ENCODE data around the gene PSPH. TPM values are rescaled to one million over a fixed set of nuclear protein-coding genes. Genes with fewer than 3 reads are reported as not detected.
"Not testable (repeated sequence)": the region's sequence is repeated elsewhere in the genome, so short reads cannot be mapped to it uniquely, and the experiment has no call there.

Gene PSPH
- 1.5 TPM for total RNA-seq
- polyA plus RNA-seq: 1 to 10 TPM; 4.1 to 6.6 (median 5.9) TPM

- Histone ChIP-seq H3K9me3 (ENCODE audit: control insufficient read depth in 2 of 2, low read length in 2 of 2) (no peaks in the 10 kb centered on the region), H3K36me3 (ENCODE audit: control insufficient read depth, insufficient read depth, low read length) (peaks cover 33% of the 10 kb centered on the region), H3K27ac (ENCODE audit: insufficient read depth, low read length, poor library complexity, severe bottlenecking) (peak within 1 kb of the TSS; percentile 84), H3K4me3 (ENCODE audit: low read depth, low read length) (peak within 1 kb of the TSS; percentile 83), H3K27me3 (ENCODE audit: control insufficient read depth, insufficient read depth, low read length) (no peaks in the 10 kb centered on the region), H3K4me1 (ENCODE audit: control insufficient read depth, insufficient read depth, low read length, poor library complexity, severe bottlenecking) (peaks cover 28% of the 10 kb centered on the region)
- peak; percentile 94 to 95 for ATAC-seq (ENCODE audit: low read depth in 2 of 2)
- peak; percentile 84 to 94 (median 91) for DNase-seq
- Mint-ChIP-seq H3K4me3 (peak within 1 kb of the TSS; percentile 90 to 98 (median 94)), H3K27me3 (no peaks in the 10 kb centered on the region), H3K27ac (peak within 1 kb of the TSS; percentile 89 to 97 (median 96)), H3K9me3 (no peaks in the 10 kb centered on the region), H3K36me3 (peaks cover 4% of the 10 kb centered on the region), H3K4me1 (peaks cover 13 to 52% (median 29%) of the 10 kb centered on the region in 4 donors)
Observed at GRCh38 chr7:56051339-56052191, at the start of gene PSPH, which contains the start of gene CCT6A. TSS of gene PSPH (minus strand) at chr7:56051444. CDS start at chr7:56021212, 30,232 bp downstream. TSS of gene CCT6A (plus strand) at chr7:56051765. CDS start at chr7:56051849, 84 bp downstream.

GRCh38 chr7:56099653-56100052, 48.4 kb upstream of the PSPH start:
- Mint-ChIP-seq H3K36me3 (peaks cover 32% of the 10 kb centered on the region), H3K4me3 (peak overlapping the region in 1 of 4 donors; percentile 32), H3K4me1 (peaks cover 4 to 15% (median 7%) of the 10 kb centered on the region in 4 donors), H3K27ac (no peak overlapping the region), H3K9me3 (no peaks in the 10 kb centered on the region), H3K27me3 (no peaks in the 10 kb centered on the region)
- no peaks in the 10 kb centered on the region for H3K27me3 ChIP-seq (ENCODE audit: control insufficient read depth, insufficient read depth, low read length)
- H3K4me3 ChIP-seq (ENCODE audit: low read depth, low read length): no peak overlapping the region
- peaks cover 10% of the 10 kb centered on the region for H3K4me1 ChIP-seq (ENCODE audit: control insufficient read depth, insufficient read depth, low read length, poor library complexity, severe bottlenecking)
- H3K9me3 ChIP-seq (ENCODE audit: control insufficient read depth in 2 of 2, low read length in 2 of 2): no peaks in the 10 kb centered on the region
- no peak overlapping the region for H3K27ac ChIP-seq (ENCODE audit: insufficient read depth, low read length, poor library complexity, severe bottlenecking)
- peaks cover 44% of the 10 kb centered on the region for H3K36me3 ChIP-seq (ENCODE audit: control insufficient read depth, insufficient read depth, low read length)
- DNase-seq (no peak), ATAC-seq (ENCODE audit: low read depth in 2 of 2) (no peak)

GRCh38 chr7:56098187-56099008, 47.2 kb upstream of the PSPH start:
- H3K27me3 Mint-ChIP-seq; H3K4me3 Mint-ChIP-seq; DNase-seq; ATAC-seq (ENCODE audit: low read depth in 2 of 2); H3K4me1 ChIP-seq (ENCODE audit: control insufficient read depth, insufficient read depth, low read length, poor library complexity, severe bottlenecking); H3K9me3 Mint-ChIP-seq; H3K27ac ChIP-seq (ENCODE audit: insufficient read depth, low read length, poor library complexity, severe bottlenecking); H3K9me3 ChIP-seq (ENCODE audit: control insufficient read depth in 2 of 2, low read length in 2 of 2); H3K4me1 Mint-ChIP-seq; H3K27me3 ChIP-seq (ENCODE audit: control insufficient read depth, insufficient read depth, low read length); H3K27ac Mint-ChIP-seq; H3K4me3 ChIP-seq (ENCODE audit: low read depth, low read length): not testable (repeated sequence)
- peaks cover 27% of the 10 kb centered on the region for H3K36me3 Mint-ChIP-seq
- H3K36me3 ChIP-seq (ENCODE audit: control insufficient read depth, insufficient read depth, low read length): peaks cover 38% of the 10 kb centered on the region

GRCh38 chr7:56097700-56098099, 46.5 kb upstream of the PSPH start:
- H3K27me3 ChIP-seq (ENCODE audit: control insufficient read depth, insufficient read depth, low read length): no peaks in the 10 kb centered on the region
- no peaks in the 10 kb centered on the region for H3K9me3 Mint-ChIP-seq
- H3K36me3 Mint-ChIP-seq: peaks cover 24% of the 10 kb centered on the region
- H3K9me3 ChIP-seq (ENCODE audit: control insufficient read depth in 2 of 2, low read length in 2 of 2): no peaks in the 10 kb centered on the region
- ATAC-seq (ENCODE audit: low read depth in 2 of 2) (no peak), DNase-seq (no peak)
- H3K4me3 Mint-ChIP-seq: no peak overlapping the region
- H3K4me1 ChIP-seq (ENCODE audit: control insufficient read depth, insufficient read depth, low read length, poor library complexity, severe bottlenecking): peaks cover 2% of the 10 kb centered on the region
- peaks cover 33% of the 10 kb centered on the region for H3K36me3 ChIP-seq (ENCODE audit: control insufficient read depth, insufficient read depth, low read length)
- peak overlapping the region in 1 of 3 donors; percentile 45 for H3K27ac Mint-ChIP-seq
- H3K4me3 ChIP-seq (ENCODE audit: low read depth, low read length): no peak overlapping the region
- H3K4me1 Mint-ChIP-seq: peaks cover 4 to 5% (median 5%) of the 10 kb centered on the region in 4 donors
- H3K27ac ChIP-seq (ENCODE audit: insufficient read depth, low read length, poor library complexity, severe bottlenecking): no peak overlapping the region
- H3K27me3 Mint-ChIP-seq: no peaks in the 10 kb centered on the region

GRCh38 chr7:56092789-56093531, 41.7 kb upstream of the PSPH start, which contains the start of gene PHKG1:
TSS of gene PHKG1 (minus strand) at chr7:56092952. CDS start at chr7:56088941, 4,011 bp downstream.
- Histone ChIP-seq H3K36me3 (ENCODE audit: control insufficient read depth, insufficient read depth, low read length) (peaks cover 3% of the 10 kb centered on the region), H3K27ac (ENCODE audit: insufficient read depth, low read length, poor library complexity, severe bottlenecking) (no peak within 1 kb of the TSS), H3K4me1 (ENCODE audit: control insufficient read depth, insufficient read depth, low read length, poor library complexity, severe bottlenecking) (no peaks in the 10 kb centered on the region), H3K27me3 (ENCODE audit: control insufficient read depth, insufficient read depth, low read length) (no peaks in the 10 kb centered on the region), H3K4me3 (ENCODE audit: low read depth, low read length) (no peak within 1 kb of the TSS), H3K9me3 (ENCODE audit: control insufficient read depth in 2 of 2, low read length in 2 of 2) (no peaks in the 10 kb centered on the region)
- H3K36me3 Mint-ChIP-seq: peaks cover 7% of the 10 kb centered on the region
- ATAC-seq (ENCODE audit: low read depth in 2 of 2): no peak
- no peaks in the 10 kb centered on the region for H3K27me3 Mint-ChIP-seq
- H3K9me3 Mint-ChIP-seq: no peaks in the 10 kb centered on the region
- peak within 1 kb of the TSS in 1 of 4 donors; percentile 15 for H3K4me3 Mint-ChIP-seq
- H3K4me1 Mint-ChIP-seq: peaks cover 0 to 2% (median 0%) of the 10 kb centered on the region in 4 donors
- DNase-seq: no peak
- H3K27ac Mint-ChIP-seq: peak within 1 kb of the TSS in 2 of 3 donors; percentile 36 to 62

- H3K27me3 ChIP-seq (ENCODE audit: control insufficient read depth, insufficient read depth, low read length); ATAC-seq (ENCODE audit: low read depth in 2 of 2); H3K9me3 Mint-ChIP-seq; DNase-seq; H3K4me3 ChIP-seq (ENCODE audit: low read depth, low read length); H3K36me3 Mint-ChIP-seq; H3K4me1 Mint-ChIP-seq; H3K27ac ChIP-seq (ENCODE audit: insufficient read depth, low read length, poor library complexity, severe bottlenecking); H3K4me1 ChIP-seq (ENCODE audit: control insufficient read depth, insufficient read depth, low read length, poor library complexity, severe bottlenecking); H3K9me3 ChIP-seq (ENCODE audit: control insufficient read depth in 2 of 2, low read length in 2 of 2); H3K27me3 Mint-ChIP-seq; H3K36me3 ChIP-seq (ENCODE audit: control insufficient read depth, insufficient read depth, low read length): not testable (repeated sequence)
- Mint-ChIP-seq H3K27ac (peak overlapping the region in 1 of 3 donors; percentile 62), H3K4me3 (peak overlapping the region in 1 of 4 donors; percentile 15)
Observed at GRCh38 chr7:56092388-56092787, 41.1 kb upstream of the PSPH start.

GRCh38 chr7:56091591-56091990, 40.3 kb upstream of the PSPH start:
- Histone ChIP-seq H3K27ac (ENCODE audit: insufficient read depth, low read length, poor library complexity, severe bottlenecking) (no peak overlapping the region), H3K4me3 (ENCODE audit: low read depth, low read length) (no peak overlapping the region), H3K4me1 (ENCODE audit: control insufficient read depth, insufficient read depth, low read length, poor library complexity, severe bottlenecking) (no peaks in the 10 kb centered on the region), H3K27me3 (ENCODE audit: control insufficient read depth, insufficient read depth, low read length) (no peaks in the 10 kb centered on the region), H3K36me3 (ENCODE audit: control insufficient read depth, insufficient read depth, low read length) (peaks cover 8% of the 10 kb centered on the region), H3K9me3 (ENCODE audit: control insufficient read depth in 2 of 2, low read length in 2 of 2) (no peaks in the 10 kb centered on the region)
- DNase-seq (no peak), ATAC-seq (ENCODE audit: low read depth in 2 of 2) (no peak)
- H3K36me3 Mint-ChIP-seq: peaks cover 7% of the 10 kb centered on the region
- H3K9me3 Mint-ChIP-seq: no peaks in the 10 kb centered on the region
- H3K4me1 Mint-ChIP-seq: peaks cover 0 to 2% (median 0%) of the 10 kb centered on the region in 4 donors
- H3K27me3 Mint-ChIP-seq: no peaks in the 10 kb centered on the region
- H3K4me3 Mint-ChIP-seq: no peak overlapping the region
- H3K27ac Mint-ChIP-seq: no peak overlapping the region

All from CD4-positive, CD25-positive, alpha-beta regulatory T cell (primary cell).